ENCODE measurements around the gene LMAN2L.

GRCh38 chr2:96685577-96686459, 54.0 kb downstream of the LMAN2L start:
- TF ChIP-seq CTCF (IDR thresholded peaks at IDR 0.05; ENCODE audit: low read length) (no peak), EZH2 (IDR thresholded peaks at IDR 0.05; ENCODE audit: borderline replicate concordance, low read length) (no peak)
